IPS-NIHi11 (cell line): Measurements from ENCODE around the gene PTHLH.

Experiments
- DNase-seq: peaks from one replicate; pipeline ENCODE4 v3.0.0; 2012; ENCODE audit warnings: mixed read lengths, low spot score

The PTHLH gene

DNA sequence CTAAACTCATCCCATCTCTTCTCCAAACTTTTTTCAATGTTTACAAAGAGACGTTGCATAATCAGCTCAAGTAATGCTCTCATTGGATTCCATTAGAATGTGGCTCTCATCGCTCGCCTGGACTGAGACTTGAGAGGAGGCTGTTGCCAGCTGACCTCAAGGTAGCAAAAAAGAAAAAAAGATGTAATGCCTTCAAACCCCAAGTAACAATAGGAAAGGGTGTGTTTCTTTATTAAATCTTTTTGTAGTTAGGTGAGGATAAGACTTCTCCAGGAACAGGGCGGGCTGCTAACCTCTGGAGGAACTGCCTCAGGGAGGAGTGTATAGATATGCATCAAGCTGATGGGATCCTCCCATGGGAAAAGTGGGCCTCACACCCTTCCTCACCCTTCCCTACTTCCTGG is 956 bp upstream of the PTHLH start:
- DNase-seq: no peak

DNA sequence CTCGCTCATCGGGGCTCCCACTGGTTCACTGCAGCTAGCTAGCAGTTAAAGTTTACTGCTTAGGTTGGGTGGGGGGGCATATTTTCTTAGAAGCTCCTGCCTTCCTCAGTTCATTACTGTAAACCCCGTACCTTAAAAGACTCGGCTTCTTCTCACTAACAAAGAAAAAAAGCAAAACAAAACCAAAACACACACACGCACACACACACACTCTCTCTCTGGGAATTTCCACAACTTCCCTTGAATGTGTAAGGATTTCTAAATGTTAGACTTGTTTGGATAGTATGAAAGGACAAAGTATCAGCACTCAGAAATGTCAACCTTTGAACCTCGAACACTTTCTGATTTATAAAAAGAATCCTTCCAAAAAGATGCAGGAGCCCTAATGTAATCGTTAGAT is 927 bp downstream of the PTHLH start:
- DNase-seq: no peak

DNA sequence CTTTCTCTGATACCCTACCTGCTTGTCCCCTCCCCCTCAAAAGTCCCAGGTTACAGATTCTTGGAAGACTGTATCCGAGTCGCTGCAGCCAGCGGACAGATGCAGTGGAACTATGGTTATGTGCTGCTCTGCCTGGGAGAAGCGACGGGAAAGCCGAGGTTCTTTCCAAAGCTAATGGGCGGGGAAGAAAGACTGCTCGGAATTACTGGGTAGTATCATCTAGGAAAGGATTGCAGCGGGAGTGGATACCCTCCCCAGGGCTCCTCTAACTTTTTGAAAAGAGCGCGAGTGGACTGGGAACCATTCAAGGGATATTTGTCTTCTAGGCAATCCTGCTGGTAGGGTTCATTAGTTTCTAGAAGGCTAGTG is 1.4 kb downstream of the PTHLH start:
- peak; percentile 19 for DNase-seq

GRCh38 chr12:27970401-27971120 is 2.0 kb downstream of the PTHLH start:
- peak; percentile 50 for DNase-seq

DNA sequence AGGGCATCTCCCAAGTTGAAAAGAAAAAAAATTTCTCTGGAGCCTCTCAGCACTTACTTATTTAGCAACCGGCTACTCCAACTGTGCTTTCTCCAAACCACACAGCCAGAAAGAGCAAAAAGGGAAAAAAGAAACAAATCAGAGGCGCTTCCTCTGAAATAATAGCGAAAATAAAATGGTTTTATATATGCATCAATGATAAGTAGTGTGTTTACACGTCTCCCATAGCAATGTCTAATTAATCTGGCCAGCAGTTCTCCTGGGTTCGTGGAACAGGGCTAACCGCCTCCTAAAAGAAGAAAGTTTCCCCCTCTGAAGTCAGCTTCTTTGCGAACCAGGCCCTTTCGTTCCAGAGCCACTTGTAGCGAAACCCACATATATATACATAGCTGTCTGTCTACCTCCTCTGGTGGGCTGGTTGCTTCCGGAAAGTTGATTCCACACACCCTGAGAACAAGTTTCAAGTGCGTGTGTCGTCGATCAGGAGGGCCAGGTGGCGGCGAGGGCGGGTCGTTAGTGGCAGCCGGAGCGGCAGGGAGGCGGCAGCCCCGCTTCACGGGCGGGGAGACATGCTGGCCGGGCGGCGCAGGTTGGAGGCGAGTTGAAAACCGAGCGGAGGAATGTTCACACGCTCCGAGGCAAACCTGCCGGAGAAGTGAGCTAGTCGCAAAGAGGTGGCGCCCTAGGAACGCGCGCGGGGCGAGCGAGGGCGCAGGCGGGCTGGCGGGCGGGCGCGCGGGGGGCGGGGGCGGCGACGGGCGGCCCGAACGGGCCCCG is 2.7 kb downstream of the PTHLH start:
- DNase-seq: peak; percentile 76

DNA sequence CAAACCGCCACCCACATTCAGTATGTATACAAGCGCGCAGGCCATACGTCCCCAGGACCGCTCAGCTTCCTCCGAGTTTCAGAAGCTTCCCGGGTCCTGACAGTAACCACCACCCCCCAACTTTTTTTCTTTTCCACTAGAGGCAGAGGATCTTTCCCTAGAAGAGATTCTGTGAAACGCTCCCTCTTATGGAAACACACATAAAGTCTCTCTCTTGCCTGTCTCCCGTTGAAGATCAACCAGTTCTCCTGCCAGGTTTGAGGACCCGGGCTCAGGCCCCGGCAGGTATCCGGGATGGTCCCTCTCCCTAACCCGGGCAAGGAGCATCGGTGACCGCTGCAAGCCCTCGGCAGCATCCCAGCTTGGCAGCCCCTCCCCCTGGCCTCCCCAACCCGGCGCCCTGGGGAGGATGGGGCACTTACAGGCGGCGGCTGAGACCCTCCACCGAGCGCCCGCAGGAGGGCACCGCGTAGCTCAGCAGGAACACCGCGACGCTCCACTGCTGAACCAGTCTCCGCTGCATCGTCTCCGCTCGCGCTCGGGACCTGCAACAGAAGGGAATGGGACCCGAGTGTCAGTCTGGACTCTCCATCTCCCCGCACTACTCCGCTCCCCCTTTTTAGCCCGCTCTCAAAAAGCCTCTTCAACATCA is 3.4 kb downstream of the PTHLH start:
- DNase-seq: peak; percentile 49

- no peak for DNase-seq
Observed at GRCh38 chr12:27967551-27968054, 4.9 kb downstream of the PTHLH start.

- DNase-seq: peak; percentile 28
Observed at GRCh38 chr12:27966870-27967269, 5.7 kb downstream of the PTHLH start.

DNA sequence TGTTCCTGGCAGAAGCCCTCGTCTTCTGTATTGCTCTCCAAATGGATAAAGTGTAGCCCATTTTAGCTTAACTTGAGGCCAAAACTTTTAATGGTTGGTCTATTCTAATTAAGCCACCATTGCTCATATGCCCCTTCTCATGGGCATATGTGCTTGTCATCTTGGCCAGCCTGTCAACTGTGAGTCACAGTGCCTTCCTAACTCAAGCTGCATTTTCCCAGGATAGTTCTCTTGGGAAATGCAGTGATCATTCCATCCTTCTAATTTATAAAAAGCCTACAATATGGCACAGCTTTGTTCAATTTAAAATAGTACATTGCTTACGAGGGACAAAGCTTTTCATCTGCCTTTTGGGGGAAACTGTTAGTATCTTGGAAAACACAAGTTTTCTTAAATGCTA is 6.6 kb downstream of the PTHLH start:
- no peak for DNase-seq

DNA sequence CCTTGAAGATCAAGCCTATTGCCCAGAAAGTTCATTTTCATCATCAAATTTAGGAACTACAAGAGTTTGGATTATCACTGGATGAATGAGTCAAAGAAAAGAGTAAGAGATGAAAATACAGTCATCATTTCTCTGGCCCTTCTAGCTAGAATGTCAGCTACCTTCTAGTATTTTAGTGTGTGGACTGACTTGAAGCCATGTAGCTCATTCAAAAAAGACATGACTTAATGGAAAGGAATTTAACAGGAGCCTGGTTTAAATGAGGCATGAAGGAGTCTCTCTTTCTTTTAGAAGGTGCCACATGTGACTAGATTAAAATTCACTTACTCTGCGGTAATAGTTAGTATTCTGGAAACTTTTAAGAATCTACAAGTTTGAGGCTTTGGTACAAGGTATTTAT is 7.1 kb downstream of the PTHLH start:
- DNase-seq: no peak

GRCh38 chr12:27964123-27964522 is 8.4 kb downstream of the PTHLH start:
- no peak for DNase-seq

GRCh38 chr12:27960821-27961220 is 11.7 kb downstream of the PTHLH start:
- DNase-seq: no peak

- DNase-seq: no peak
Observed at GRCh38 chr12:27958675-27959074, 13.9 kb downstream of the PTHLH start.

DNA sequence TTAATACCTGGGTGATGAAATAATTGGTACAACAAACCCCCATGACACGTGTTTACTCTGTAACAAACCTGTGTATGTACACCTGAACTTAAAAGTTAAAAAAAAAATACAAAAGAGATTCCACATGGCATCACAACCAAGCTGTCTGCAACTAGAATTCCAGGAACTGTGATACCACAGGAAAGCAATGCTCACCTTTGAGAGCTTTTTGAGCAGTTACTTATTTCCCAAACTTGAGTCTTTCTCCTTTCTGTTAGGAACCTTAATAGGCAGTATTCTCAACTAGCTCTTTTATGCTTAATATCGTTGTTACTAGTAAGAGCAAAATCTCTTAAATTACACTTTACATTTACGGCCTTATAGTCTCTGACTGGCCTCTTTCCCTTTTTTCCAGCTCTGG is 15.2 kb downstream of the PTHLH start:
- no peak for DNase-seq

- no peak for DNase-seq
Observed at GRCh38 chr12:27953817-27954216, 18.7 kb downstream of the PTHLH start.

GRCh38 chr12:27953348-27953747 is 19.2 kb downstream of the PTHLH start:
- DNase-seq: no peak

DNA sequence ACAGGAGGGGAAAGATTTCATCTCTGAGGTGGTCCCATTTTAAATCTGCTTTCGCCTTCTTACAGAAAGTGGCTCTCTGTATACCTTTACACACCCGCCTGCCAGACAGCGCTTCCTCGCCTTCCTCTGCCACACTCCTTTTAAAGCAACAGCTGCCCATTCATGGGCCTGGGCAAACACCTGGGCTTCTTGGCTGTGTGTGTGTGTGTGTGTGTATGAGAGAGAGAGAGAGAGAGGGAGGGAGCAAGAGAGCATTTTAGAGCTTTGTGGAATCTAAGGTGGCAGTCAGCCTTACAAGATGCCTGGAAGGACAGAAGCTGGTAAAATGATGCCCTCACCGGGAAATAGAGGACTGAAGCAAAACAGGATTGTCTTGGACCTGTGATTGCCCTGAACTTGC is 20.0 kb downstream of the PTHLH start:
- DNase-seq: no peak

DNA sequence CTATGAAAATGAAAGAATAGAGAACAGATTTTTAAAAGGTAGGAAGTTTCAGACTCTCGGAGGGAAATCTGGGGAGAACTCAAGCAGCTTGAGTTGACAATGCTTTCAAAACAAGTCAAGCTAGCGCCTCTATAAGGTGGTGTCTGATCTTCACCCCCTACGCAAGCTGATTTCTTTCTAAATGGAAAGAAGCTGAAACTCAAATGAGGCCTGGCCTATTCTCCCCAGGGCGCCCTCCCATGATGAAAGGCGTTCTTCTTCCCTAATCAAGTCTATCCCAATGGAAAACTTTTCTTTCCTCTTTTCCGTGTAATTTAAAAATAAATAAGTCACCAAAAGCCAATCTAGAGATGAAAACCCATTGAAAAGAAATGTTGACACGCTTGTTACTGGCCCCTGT is 20.6 kb downstream of the PTHLH start:
- no peak for DNase-seq

- no peak for DNase-seq
Observed at GRCh38 chr12:27946421-27946820, 26.1 kb downstream of the PTHLH start.

GRCh38 chr12:27940756-27941402 is 31.7 kb downstream of the PTHLH start:
- peak; percentile 75 for DNase-seq

- DNase-seq: no peak
Observed at GRCh38 chr12:27940245-27940644, 32.3 kb downstream of the PTHLH start.

- DNase-seq: no peak
Observed at GRCh38 chr12:27937768-27938167, 34.8 kb downstream of the PTHLH start.

DNA sequence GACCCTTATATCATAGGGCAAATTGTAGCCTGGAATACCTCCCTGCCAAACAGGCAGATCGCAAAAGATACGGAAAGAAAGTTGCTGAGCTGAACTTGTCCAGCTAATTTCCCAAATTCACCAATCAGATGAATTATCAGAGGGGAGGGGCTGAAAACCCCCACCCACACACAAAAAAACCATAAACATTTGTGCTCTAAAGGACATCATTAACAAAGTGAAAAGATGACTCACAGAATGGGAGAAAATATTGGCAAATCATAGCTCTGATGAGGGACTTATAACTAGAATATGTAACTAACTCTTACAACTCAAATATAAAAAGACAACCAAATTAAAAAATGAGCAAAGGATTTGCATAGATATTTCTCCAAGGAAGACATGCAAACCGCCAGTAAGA is 36.3 kb downstream of the PTHLH start:
- no peak for DNase-seq
